ENCODE data around the gene CBARP. TPM values are rescaled to one million over a fixed set of nuclear protein-coding genes. Genes with fewer than 3 reads are reported as not detected.

CBARP gene
- total and polyA plus RNA-seq, 2 of the 13 experiments (the other 11 are each of a cell fraction or from before 2014, with no cell fraction given): 1.2 to 1.4 TPM

DNA sequence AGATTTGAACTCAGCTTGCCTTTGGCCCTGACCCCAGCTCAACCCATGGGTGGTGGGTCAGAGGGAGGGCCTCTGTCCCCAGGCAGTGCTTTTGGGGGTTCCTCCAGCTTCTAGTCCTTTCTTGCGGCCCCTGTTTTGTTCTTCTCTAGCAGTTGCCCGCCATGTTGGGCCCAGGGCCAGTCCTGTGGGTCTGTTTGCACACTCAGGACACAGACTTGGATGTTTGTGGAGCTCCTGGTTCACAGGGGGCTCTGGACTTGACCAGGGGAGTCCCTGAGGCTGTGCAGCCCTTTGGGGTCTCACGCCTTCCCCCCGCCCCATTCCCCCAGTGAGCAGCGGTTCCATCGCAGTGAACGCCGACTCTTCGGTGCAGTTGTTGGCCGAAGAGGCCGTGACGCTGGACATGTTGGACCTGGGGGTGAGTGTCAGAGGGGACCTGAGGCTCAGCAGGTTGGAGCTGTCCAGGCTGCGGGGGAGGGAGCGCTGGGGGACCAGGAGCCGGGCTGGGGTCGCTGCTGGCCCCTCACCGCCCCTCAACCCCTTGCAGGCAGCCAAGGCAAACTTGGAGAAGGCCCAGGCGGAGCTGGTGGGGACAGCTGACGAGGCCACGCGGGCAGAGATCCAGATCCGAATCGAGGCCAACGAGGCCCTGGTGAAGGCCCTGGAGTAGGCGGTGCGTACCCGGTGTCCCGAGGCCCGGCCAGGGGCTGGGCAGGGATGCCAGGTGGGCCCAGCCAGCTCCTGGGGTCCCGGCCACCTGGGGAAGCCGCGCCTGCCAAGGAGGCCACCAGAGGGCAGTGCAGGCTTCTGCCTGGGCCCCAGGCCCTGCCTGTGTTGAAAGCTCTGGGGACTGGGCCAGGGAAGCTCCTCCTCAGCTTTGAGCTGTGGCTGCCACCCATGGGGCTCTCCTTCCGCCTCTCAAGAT is 6.2 kb upstream of the CBARP start (continued):
- no peak for TF ChIP-seq ZNF329 (CRISPR knock-in tag; IDR thresholded peaks at IDR 0.05; ENCODE audit: low read depth)
- TF ChIP-seq MIXL1 (CRISPR knock-in tag; IDR thresholded peaks at IDR 0.05): no peak
- TF ChIP-seq SKI (IDR thresholded peaks at IDR 0.05; ENCODE audit: partially characterized antibody): no peak
- TF ChIP-seq, protein P1, sequence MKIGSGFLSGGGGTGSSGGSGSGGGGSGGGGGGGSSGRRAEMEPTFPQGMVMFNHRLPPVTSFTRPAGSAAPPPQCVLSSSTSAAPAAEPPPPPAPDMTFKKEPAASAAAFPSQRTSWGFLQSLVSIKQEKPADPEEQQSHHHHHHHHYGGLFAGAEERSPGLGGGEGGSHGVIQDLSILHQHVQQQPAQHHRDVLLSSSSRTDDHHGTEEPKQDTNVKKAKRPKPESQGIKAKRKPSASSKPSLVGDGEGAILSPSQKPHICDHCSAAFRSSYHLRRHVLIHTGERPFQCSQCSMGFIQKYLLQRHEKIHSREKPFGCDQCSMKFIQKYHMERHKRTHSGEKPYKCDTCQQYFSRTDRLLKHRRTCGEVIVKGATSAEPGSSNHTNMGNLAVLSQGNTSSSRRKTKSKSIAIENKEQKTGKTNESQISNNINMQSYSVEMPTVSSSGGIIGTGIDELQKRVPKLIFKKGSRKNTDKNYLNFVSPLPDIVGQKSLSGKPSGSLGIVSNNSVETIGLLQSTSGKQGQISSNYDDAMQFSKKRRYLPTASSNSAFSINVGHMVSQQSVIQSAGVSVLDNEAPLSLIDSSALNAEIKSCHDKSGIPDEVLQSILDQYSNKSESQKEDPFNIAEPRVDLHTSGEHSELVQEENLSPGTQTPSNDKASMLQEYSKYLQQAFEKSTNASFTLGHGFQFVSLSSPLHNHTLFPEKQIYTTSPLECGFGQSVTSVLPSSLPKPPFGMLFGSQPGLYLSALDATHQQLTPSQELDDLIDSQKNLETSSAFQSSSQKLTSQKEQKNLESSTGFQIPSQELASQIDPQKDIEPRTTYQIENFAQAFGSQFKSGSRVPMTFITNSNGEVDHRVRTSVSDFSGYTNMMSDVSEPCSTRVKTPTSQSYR (CRISPR knock-in tag; IDR thresholded peaks at IDR 0.05; ENCODE audit: borderline replicate concordance): no peak
- TF ChIP-seq ZNF451 (CRISPR knock-in tag; IDR thresholded peaks at IDR 0.05): 0 out of 2 replicates have a peak, but pooled peaks have one; percentile 7
- TF ChIP-seq ZNF850 (CRISPR knock-in tag; conservative IDR thresholded peaks at IDR 0.05): no peak
- TF ChIP-seq, protein P2, sequence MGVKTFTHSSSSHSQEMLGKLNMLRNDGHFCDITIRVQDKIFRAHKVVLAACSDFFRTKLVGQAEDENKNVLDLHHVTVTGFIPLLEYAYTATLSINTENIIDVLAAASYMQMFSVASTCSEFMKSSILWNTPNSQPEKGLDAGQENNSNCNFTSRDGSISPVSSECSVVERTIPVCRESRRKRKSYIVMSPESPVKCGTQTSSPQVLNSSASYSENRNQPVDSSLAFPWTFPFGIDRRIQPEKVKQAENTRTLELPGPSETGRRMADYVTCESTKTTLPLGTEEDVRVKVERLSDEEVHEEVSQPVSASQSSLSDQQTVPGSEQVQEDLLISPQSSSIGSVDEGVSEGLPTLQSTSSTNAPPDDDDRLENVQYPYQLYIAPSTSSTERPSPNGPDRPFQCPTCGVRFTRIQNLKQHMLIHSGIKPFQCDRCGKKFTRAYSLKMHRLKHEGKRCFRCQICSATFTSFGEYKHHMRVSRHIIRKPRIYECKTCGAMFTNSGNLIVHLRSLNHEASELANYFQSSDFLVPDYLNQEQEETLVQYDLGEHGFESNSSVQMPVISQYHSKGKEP (CRISPR knock-in tag; IDR thresholded peaks at IDR 0.05): no peak
- TF ChIP-seq ZNF225 (CRISPR knock-in tag; IDR thresholded peaks at IDR 0.05): no peak; the same call in 1 of the 2 replicates
- TF ChIP-seq, protein P3, sequence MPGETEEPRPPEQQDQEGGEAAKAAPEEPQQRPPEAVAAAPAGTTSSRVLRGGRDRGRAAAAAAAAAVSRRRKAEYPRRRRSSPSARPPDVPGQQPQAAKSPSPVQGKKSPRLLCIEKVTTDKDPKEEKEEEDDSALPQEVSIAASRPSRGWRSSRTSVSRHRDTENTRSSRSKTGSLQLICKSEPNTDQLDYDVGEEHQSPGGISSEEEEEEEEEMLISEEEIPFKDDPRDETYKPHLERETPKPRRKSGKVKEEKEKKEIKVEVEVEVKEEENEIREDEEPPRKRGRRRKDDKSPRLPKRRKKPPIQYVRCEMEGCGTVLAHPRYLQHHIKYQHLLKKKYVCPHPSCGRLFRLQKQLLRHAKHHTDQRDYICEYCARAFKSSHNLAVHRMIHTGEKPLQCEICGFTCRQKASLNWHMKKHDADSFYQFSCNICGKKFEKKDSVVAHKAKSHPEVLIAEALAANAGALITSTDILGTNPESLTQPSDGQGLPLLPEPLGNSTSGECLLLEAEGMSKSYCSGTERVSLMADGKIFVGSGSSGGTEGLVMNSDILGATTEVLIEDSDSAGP (CRISPR knock-in tag; IDR thresholded peaks at IDR 0.05; ENCODE audit: borderline replicate concordance): no peak
- no peak for TF ChIP-seq ZNF430 (CRISPR knock-in tag; IDR thresholded peaks at IDR 0.05)
- no peak for TF ChIP-seq CHD2 (IDR thresholded peaks at IDR 0.05; ENCODE audit: low read depth, low read length)
- TF ChIP-seq MATR3 (CRISPR knock-in tag; IDR thresholded peaks at IDR 0.05): no peak
- no peak; the same call in 2 of the 3 replicates for TF ChIP-seq MXI1 (IDR thresholded peaks at IDR 0.05; ENCODE audit: borderline replicate concordance, low read depth, low read length)
- TF ChIP-seq, protein P4, sequence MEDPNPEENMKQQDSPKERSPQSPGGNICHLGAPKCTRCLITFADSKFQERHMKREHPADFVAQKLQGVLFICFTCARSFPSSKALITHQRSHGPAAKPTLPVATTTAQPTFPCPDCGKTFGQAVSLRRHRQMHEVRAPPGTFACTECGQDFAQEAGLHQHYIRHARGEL (CRISPR knock-in tag; IDR thresholded peaks at IDR 0.05): no peak
- TF ChIP-seq MIER2 (CRISPR knock-in tag; IDR thresholded peaks at IDR 0.05): no peak
- no peak for TF ChIP-seq ZBTB3 (CRISPR knock-in tag; IDR thresholded peaks at IDR 0.05; ENCODE audit: borderline replicate concordance, low read depth)
- TF ChIP-seq SMARCC2 (IDR thresholded peaks at IDR 0.05): no peak
- no peak for TF ChIP-seq NRL (CRISPR knock-in tag; IDR thresholded peaks at IDR 0.05; ENCODE audit: borderline replicate concordance)
- no peak for TF ChIP-seq ZNF781 (CRISPR knock-in tag; IDR thresholded peaks at IDR 0.05; ENCODE audit: borderline replicate concordance, not compliant biosample characterization)
- no peak; the same call in 1 of the 2 replicates for TF ChIP-seq SSRP1 (CRISPR knock-in tag; IDR thresholded peaks at IDR 0.05)
- TF ChIP-seq, protein P5, sequence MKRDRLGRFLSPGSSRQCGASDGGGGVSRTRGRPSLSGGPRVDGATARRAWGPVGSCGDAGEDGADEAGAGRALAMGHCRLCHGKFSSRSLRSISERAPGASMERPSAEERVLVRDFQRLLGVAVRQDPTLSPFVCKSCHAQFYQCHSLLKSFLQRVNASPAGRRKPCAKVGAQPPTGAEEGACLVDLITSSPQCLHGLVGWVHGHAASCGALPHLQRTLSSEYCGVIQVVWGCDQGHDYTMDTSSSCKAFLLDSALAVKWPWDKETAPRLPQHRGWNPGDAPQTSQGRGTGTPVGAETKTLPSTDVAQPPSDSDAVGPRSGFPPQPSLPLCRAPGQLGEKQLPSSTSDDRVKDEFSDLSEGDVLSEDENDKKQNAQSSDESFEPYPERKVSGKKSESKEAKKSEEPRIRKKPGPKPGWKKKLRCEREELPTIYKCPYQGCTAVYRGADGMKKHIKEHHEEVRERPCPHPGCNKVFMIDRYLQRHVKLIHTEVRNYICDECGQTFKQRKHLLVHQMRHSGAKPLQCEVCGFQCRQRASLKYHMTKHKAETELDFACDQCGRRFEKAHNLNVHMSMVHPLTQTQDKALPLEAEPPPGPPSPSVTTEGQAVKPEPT (CRISPR knock-in tag; IDR thresholded peaks at IDR 0.05; ENCODE audit: low read depth): no peak
- TF ChIP-seq ZNF44 (CRISPR knock-in tag; IDR thresholded peaks at IDR 0.05): no peak
